Stimulated activated CD8-positive, alpha-beta memory T cell treated with anti-CD3 and anti-CD28 coated beads, Interleukin-4, amount 100 ng/mL, for 1 hour (primary cell): Measurements from ENCODE around the gene SMIM24.
"Not testable (repeated sequence)": the region's sequence is repeated elsewhere in the genome, so short reads cannot be mapped to it uniquely, and the experiment has no call there.

Experiments
- DNase-seq, 2 donors: peaks; one replicate each; pipeline ENCODE4 v3.0.0-alpha.2; 2020; ENCODE audit warnings: low read depth in 2 of 2, low spot score in 1 of 2

Gene SMIM24

GRCh38 chr19:3480383-3481091 is at the start of gene SMIM24:
TSS of gene SMIM24 (minus strand) at chr19:3480525. CDS start at chr19:3480463, 62 bp downstream.
- no peak for DNase-seq

GRCh38 chr19:3529299-3529698 is 49.0 kb upstream of the SMIM24 start:
- not testable (repeated sequence) for DNase-seq

- DNase-seq = no peak
These were observed 48.4 kb upstream of the SMIM24 start for GRCh38 chr19:3528539-3529211.

GRCh38 chr19:3528080-3528479 is 47.8 kb upstream of the SMIM24 start:
- DNase-seq = no peak

- DNase-seq = no peak
These were observed 47.0 kb upstream of the SMIM24 start for GRCh38 chr19:3527238-3527910.

- no peak for DNase-seq
These were observed 46.3 kb upstream of the SMIM24 start for GRCh38 chr19:3526507-3527237.

- DNase-seq = no peak
These were observed 44.7 kb upstream of the SMIM24 start for GRCh38 chr19:3524904-3525451.

GRCh38 chr19:3524078-3524842 is 43.9 kb upstream of the SMIM24 start:
- DNase-seq = no peak

- no peak for DNase-seq
These were observed 43.2 kb upstream of the SMIM24 start for GRCh38 chr19:3523361-3524077.

GRCh38 chr19:3522421-3523360 is 42.4 kb upstream of the SMIM24 start:
- DNase-seq = no peak

GRCh38 chr19:3521104-3521445 is 40.8 kb upstream of the SMIM24 start:
- no peak for DNase-seq

- DNase-seq = no peak
These were observed 40.1 kb upstream of the SMIM24 start for GRCh38 chr19:3520166-3521103.

- DNase-seq = no peak
These were observed 38.8 kb upstream of the SMIM24 start for GRCh38 chr19:3519126-3519525.

GRCh38 chr19:3518659-3519058 is 38.3 kb upstream of the SMIM24 start:
- no peak for DNase-seq

GRCh38 chr19:3518255-3518654 is 37.9 kb upstream of the SMIM24 start:
- DNase-seq = no peak

GRCh38 chr19:3517638-3518037 is 37.3 kb upstream of the SMIM24 start:
- DNase-seq = no peak

GRCh38 chr19:3516675-3517207 is 36.4 kb upstream of the SMIM24 start:
- DNase-seq = no peak
